NCI-H526 (cell line): ENCODE measurements around the gene GAREM2.

Experiments
- DNase-seq, 2 experiments: peaks; one replicate each; lab custom pipeline; 2025; lab: John Stamatoyannopoulos, UW

Gene GAREM2

DNA sequence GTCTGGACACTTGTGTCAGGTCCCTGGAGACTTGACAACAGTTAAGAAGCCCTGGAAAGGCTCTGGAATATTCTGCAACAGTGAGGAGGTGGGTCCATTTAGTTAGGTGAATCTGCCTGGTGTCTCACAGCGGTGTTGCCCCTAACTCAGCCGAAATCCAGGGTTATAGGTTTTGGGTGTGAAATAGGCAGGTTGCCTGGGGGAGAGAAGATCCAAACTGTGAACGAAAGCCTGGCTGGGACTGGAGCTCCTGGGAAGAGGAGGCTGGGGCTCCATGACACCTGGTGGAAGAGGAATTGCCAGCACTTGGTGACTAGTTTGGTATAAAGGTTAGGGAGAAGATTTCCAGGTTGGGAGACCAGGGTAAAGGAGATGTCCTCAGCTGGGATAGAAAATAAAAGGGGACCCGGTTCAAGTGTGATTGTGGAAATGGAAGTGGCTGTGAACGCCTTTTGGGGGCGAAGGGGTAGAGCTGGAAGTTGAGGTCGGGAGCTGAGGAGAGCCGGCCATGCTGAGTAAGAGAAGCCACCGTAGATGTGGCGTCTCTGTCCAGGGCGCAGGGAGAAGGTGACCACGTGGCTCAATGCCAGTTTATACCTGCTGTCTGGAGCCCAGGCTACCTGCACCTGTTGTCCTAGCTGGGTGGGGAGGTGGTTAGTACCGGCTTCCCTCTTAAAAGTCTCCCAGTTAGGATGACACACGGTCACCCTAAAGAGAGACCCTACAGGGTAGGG, 3.0 kb upstream of the GAREM2 start:
- no peak for DNase-seq

DNA sequence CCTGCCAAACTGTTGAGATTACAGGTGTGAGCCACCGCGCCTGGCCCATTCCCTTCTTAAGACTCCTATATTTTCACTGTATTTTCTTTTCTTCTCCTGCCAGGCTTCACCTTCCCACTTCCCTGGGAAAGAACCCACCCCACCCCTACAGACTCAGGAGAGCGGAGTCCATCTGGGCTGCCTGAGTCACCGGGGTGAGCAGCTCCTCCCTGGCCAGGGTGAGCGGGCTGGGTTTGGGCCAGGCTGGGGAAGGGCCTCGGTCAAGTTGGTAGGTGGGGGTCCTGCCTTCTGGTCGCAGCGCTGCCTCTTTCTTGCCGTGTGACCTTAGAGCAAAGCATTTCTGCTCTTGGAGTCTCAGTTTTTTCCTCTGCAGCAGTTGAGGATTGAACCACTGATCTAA, 2.1 kb upstream of the GAREM2 start:
- no peak for DNase-seq

DNA sequence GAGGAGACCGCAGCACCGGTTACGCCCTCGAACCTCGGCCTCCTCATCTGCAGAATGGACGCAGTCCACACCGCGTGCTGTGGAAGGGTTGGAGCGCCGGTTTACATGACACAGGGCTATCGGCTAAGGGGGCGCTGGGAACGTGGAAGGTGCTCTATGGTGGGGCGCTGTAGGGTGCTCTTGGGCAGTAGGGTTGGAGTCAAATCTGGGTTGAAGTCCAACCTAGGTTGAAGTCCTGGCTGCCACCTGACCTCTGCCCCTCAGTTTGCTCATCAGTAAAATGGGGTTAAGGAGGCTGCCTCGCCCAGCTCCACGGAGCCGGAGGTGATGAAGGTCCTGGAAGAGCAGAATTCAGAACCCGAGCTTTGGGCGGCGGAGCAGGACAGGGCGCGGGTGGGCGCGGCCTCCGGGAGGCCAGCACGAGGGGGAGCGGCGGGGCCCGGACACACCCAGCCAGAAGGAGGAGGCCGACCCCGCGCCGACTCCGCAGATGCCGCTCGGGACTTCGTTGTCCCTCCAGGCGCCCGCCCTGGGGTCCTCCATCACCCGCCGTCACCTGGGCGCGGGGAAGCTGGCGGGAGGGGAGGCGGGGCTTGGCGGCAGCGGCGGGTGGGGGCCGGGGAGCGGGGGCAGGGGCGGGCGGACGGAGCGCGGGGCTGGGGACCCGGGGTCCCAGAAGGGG, 558 bp upstream of the GAREM2 start:
- DNase-seq = peak in 1 of 2 experiments; percentile 53

DNA sequence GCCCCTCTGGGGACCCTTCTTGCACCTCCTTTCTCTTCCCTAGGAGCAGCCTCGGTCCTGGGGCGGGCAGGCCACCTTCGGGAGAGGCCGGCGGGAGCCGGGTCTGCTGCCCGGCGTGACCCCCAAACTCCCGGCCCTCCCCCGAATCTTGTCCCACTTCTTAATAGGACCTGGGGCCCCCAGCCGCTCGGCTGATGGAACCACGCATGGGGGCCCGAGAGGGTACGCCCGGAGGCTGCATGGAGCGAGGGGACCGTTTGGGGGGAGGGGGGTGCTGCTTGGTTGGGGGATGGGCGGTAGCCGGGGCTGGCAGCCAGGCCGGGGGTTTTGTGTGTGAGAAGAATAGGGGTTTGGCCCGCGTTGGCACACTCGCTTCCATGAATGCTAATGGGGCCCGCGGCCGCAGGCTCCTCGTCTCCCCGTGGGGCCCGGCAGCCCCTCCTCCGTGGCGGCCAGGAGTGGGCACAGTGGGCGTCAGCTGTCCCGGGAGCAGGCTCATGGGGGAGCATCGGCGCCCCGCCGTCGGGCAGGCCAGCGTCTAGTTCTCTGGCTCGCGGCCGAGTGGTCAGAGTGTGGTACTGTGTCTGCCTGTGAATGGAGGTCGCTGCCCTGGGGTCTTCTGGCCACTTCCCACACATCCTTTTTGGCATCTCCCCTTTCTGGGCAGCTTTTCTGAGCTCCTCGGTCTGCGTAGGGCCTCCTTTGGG, 1.0 kb downstream of the GAREM2 start:
- DNase-seq = peak in 1 of 2 experiments; percentile 34

DNA sequence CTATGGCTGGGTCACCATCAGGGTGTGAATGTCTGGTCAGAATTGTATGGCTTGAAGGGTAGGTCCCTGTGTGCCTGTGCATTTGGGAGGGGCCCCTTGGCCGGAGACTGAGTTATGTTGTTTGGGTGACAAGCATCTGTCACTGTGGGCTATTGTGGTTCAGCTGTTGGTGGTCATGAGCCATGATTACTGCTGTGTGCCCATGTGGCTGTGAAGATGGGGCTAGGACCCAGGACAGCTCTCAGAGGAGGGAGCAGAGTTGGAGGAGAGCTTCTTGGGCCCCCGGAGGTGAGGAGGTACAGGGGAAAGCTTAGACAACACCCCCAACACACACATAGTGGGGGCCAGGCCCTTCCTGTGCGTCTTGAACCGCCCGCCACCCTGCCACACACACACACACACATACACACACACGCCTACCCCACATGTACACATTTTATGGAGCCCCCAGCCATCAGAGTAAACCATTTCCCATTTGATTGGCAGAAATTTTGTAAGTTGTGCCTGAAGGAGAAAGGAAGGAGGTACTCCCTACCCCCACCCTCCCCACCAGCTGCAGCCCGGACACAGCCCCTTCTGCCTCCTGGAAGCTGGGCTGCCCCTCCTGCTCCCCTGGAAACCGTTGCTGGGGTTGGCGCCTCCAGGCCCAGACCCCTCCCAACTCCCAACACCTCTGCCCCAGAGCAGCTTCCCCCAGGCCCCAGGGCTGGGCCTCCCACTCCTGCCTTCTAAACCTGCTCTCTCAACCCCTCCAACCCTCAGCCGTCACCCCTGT, 2.0 kb downstream of the GAREM2 start:
- no peak for DNase-seq

DNA sequence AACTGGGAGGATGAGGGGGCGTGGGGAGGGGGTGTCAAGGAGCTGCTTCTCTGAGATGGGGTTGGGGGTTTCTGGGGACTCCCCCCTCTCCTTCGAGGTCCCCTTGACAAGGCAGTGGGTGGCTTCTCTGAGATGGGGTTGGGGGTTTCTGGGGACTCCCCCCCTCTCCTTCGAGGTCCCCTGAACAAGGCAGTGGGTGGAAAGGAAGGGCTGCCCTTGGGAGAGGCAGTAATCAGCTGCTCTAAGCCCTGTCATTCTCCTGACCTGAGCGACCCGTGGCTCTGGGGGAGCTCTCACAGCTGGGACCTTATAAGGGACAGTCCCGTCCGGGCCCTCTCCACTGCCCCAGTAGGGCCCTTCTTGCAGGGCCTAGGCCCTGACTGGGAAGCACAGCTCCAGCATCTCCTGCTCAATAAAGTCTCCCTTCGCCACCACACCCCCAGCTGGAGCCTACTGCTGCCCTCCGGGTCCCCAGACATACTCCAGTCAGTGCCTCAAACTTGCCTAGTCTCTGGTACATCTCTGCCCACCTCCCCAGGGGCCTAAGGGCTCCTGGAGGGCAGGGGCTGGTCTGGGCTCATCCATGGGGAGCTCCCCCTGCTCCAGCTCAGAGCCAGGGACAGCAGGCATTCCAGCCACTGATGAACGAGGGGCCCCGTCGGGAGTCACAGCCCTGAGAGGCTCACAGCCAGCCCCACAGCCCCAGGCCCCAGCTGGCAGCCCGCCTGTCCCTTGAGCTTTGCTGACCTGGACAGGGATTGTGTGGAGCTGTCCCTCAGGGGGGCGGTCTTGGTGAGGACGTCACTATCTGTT, 2.8 kb downstream of the GAREM2 start:
- DNase-seq = no peak

DNA sequence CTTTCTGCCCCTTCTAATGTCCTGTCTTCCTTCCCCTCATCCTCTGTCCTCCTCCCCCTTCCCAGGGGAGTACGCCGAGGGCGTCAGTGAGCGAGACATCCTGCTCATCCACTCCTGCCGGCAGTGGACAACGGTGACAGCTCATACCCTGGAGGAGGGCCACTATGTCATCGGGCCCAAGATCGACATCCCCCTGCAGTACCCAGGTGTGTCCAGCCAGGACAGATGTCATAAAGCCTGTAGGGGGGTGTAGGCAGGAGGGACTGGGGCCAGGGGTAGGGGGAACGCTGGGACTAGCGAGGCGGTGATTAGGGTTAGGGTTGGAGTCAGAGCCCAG, 3.4 kb downstream of the GAREM2 start:
- no peak for DNase-seq

DNA sequence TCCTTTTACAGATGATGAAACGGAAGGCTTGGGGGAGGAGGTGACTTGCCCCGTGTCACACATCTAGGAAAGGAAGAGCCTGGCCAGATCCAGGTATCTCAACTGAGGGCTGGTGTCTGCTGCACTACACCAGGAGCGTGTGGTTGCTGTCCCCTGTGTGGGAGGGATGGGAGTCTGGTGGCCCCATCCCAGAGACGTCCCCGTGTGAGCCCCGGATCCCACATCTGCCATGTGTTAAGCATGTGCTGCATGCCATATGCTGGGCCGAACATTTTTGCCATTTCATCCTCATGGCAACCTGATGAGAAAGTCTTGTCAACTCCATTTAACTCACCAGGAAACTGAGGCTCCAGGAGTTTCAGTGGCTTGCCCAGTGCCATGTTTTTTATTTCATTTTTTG, 4.2 kb downstream of the GAREM2 start:
- DNase-seq = no peak

DNA sequence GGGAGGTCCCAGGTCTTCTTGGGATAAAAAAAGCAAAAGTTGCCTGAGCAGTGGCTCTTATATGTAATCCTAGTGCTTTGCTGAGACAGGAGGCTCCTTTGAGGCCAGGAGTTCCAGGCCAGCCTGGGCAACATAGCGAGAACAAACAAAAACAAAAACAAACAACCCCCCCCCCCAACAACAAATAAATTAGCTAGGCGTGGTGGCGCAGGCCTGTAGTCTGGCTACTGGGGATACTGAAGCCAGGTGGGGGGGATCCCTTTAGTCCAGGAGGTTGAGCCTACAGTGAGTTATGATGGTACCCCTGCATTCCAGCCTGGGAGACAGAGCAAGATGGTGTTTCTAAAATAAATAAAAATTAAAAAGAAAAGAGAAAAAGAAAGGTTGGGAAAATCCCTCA, 5.4 kb downstream of the GAREM2 start:
- DNase-seq = no peak

DNA sequence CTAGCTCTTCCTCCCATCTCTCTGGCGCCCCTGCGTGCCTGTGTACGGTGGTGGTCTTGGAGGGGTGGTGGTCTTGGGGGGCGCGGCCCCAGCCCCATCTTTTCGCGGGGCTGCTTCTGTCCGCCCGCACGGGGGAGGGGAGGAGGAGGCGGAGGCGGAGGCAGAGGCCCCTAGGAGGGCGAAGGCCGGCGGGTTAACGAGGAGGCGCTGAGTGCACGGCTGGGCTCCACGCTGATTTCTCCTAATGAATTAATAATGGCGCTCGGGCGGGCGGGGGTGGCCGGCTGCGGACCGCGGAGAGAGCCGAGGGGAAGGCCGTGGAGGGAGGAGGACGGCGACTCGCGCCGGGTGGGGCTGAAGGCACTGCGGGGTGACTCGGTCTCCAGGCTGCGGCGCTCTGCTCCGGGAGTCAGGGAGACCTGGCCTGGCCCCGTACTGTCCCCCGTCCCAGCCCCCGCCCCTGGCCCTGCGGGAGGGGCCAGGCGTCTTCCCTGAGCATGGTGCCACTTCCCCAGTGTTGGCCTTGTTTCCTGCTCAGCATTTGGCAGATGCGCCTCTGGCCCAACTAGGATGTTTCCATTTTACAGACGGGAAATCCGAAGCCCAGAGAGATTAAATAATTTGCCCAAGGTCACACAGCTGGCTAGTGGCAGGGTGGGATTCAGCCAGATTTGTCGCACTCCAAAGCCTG, 6.0 kb downstream of the GAREM2 start:
- DNase-seq = no peak

DNA sequence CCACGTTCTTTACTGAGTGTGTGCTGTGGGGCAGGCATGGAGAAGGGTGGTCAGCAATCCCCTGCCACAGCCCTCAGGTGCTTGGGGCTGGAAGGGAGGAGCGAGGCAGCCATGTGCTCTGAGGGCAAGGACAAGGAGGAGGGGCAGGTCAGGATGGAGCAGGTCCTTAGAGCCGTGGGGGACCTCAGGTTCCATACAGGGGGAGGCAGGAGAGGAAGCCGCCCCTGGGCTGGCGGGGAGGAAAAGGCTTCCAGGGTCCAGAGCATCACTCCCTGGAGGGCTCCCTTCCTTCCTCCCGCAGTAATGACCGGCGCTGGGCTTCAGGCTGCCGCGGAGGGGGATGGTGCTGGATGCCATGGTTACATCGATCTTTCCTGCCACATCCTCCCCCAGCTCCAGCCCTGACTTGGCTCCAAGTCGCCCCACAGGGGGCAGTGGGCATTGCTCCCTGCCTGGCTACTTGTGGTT, 6.6 kb downstream of the GAREM2 start:
- DNase-seq = no peak

DNA sequence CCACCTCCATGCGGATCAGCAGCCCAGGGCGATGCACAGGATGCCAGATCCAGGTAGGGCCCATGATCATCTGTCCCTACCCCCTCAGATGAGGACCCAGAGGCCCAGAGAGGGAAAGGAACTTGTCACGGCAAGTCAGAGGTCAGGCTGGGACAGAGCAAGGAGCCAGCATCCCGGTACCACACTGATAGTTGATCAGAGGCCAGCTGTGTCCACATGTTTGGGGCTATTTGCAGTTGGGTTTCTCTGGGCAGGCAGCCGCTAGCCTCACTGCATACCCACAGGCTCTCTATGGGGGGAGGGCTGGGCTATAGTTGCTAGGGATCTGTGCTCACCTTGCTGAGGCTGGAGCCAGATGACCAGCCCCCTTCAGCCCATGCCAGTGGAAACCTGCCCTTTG, 9.6 kb downstream of the GAREM2 start:
- DNase-seq = no peak

DNA sequence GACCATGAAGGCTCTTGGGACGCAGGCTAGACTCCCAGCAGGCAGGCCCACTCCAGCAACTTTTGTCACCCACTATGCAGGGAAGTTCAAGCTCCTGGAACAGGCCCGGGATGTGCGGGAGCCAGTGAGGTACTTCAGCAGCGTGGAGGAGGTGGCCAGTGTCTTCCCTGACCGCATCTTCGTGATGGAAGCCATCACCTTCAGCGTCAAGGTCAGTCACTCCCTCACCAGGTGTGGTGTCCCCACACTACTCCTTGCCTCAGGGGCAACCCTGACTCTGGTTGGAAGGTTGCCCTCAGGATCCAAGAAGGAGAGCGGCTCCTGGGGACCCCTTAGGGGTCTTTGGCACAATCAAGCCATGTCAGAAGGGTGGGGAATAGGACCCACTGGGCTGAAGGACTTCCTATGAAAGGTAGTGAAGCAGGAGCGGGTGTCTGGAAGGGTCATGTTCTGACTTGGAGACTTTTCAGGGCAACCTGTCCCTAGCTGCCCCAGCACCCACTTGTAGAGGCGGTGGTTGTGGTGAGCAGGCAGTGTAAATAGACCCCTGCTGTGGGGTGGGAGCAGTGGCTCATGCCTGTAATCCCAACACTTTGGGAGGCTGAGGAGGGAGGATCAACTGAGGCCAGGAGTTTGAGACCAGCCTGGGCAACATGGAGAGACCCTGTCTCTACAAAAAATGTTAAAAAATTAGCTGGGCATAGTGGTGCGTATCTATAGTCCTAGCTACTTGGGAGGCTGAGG, 10.2 kb downstream of the GAREM2 start:
- DNase-seq = no peak

DNA sequence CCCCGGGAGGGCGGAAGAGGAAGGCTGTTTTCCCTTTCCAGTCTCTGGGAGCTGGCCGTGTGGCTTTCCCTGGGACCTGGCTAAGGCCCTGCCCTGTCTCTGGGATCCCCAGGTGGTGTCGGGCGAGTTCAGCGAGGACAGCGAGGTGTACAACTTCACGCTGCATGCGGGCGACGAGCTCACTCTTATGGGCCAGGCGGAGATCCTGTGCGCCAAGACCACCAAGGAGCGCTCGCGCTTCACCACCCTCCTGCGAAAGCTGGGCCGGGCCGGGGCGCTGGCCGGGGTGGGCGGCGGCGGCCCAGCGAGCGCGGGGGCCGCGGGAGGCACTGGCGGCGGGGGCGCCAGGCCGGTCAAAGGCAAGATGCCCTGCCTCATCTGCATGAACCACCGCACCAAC, 11.2 kb downstream of the GAREM2 start:
- no peak for DNase-seq

DNA sequence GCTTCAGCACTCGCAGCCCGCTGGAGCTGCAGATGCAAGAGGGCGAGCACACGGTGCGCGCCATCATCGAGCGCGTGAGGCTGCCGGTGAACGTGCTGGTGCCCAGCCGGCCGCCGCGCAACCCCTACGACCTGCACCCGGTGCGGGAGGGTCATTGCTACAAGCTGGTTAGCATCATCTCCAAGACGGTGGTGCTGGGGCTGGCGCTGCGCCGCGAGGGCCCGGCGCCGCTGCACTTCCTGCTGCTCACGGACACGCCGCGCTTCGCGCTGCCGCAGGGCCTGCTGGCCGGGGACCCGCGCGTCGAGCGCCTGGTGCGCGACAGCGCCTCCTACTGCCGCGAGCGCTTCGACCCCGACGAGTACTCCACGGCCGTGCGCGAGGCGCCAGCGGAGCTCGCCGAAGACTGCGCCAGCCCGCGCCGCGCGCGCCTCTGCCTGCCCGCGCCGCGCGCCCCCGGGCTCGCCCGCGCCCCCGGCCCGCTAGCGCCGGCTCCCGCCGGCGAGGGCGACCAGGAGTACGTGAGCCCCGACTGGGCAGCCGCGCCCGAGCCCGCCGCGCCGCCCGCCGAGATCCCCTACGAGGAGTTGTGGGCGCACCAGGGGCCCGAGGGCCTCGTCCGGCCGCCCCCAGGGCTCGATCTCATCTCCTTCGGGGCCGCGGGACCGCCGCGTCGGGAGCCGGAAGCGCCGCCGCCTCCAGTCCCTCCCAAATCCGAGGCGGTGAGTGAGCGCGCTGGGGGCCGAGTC, 11.8 kb downstream of the GAREM2 start:
- no peak for DNase-seq

DNA sequence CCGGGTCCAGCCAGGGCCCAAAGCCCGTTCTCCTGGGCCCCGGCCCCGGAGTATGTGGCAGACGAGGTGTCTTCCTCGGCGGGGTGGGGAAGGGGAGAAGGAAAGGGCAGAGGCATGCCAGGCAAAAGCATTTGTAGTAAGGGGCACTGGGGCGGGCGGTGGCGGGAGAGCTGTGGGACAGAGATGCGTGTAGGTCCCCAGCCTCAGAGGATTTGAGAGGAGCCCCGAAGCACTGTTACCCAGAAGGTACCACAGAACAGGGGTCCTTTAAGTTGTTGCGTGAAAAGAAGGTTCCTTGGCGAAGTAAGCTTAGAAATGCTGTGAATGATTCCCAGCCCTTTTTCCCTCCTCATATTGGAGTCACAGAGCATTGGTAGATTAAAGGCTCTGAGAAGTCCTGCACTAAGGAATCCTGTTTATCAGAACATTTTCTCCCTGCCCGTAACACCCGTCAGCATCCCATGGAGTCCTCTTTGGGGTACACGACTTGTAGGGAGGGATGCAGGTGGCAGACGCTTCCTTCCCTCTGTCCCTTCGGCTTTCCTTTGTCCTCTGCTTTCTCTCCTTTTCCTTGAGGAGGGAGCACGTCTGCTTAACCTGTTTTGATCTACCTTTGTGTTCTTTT, 12.5 kb downstream of the GAREM2 start:
- DNase-seq = no peak

DNA sequence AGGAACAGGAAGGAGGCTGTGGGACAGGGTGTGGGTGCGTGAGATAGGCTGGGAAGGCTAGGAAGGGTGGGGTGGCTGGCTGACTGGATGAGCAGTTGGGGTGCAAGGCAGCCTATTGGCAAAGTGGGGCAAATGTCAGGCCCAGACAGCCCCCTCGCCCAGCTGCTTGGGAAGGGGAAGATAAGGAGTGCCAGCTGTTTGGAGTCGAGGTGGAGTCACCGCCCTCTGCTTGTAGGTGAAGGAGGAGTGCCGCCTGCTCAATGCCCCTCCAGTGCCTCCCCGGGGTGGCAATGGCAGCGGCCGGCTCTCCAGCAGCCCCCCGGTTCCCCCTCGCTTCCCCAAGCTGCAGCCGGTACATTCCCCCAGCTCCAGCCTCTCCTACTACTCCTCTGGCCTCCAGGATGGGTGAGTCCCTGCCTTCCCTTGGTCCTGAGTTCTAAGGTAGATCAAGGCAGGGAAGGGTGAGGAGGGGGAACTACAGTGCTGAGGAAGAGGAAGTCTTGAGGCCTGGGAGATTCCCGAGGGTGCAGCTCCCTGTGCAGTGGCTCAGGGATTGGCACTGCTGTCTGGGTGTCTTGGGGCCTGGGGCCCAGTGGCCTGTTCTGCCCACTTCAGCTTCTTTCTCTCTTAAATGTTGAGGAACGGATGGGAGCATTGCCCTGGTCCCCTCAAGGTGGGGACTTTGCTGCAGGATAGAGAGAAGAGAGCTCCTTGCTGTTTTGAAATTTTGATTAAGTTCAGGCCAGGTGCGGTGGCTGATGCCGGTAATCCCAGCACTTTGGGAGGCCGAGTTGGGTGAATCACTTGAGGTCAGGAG, 13.3 kb downstream of the GAREM2 start:
- DNase-seq = no peak

DNA sequence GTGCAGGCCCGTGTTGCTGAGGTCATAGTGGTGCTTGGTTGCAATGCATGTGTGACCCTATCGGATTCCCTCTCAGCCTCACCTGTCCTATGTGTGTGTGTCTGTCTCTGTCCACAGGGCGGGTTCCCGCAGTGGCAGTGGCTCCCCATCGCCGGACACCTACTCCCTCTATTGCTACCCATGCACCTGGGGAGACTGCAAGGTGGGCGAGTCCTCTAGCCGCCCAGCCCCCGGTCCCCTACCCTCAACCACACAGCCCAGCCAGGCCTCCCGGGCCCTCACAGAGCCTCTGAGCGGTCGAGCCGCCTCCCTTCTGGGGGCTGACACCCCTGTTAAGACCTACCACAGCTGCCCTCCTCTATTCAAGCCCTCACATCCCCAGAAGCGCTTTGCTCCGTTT, 14.2 kb downstream of the GAREM2 start:
- no peak for DNase-seq
